Vagina (tissue), 2 donors: ENCODE data around the gene FBLN7. TPM values are rescaled to one million over a fixed set of nuclear protein-coding genes. Genes with fewer than 3 reads are reported as not detected.

Experiments
- DNase-seq, 2 donors: peaks; one replicate each; pipeline ENCODE4 v3.0.0-alpha.2; 2017; ENCODE audit errors: extremely low spot score in 2 of 2
- H3K27ac ChIP-seq: fragments of 200-600 bp; sonication (generic); one replicate; pipeline ENCODE4 v1.5.1; 2019
- H3K27me3 ChIP-seq: fragments of 200-600 bp; sonication (generic); one replicate; pipeline ENCODE4 v1.5.1; 2019
- H3K36me3 ChIP-seq, 2 donors: fragments of 200-600 bp; sonication (generic); one replicate each; pipeline ENCODE4 v1.5.1; 2017 to 2019
- H3K4me1 ChIP-seq: fragments of 200-600 bp; sonication (generic); one replicate; pipeline ENCODE4 v1.5.1; 2019
- H3K4me3 ChIP-seq, 2 donors: fragments of 200-600 bp; sonication (generic); 1 replicate in 1 of 2; 2 replicates in 1 of 2; pipeline ENCODE4 v1.5.1; 2016 to 2019
- H3K9me3 ChIP-seq: fragments of 200-600 bp; sonication (generic); one replicate; pipeline ENCODE4 v1.5.1; 2019
- POLR2A ChIP-seq, 2 donors: fragments of 450-650 bp; IDR thresholded peaks; one replicate each; pipeline ENCODE4 v1.6.1; 2017; ENCODE audit warnings: antibody characterized with exemption in 2 of 2, mild to moderate bottlenecking in 2 of 2, moderate library complexity in 2 of 2
- POLR2AphosphoS5 ChIP-seq, 2 donors: sonication (generic); formaldehyde crosslinking; IDR thresholded peaks; one replicate each; pipeline ENCODE4 v1.9.0; 2017; ENCODE audit warnings: antibody characterized with exemption in 2 of 2, mild to moderate bottlenecking in 2 of 2, low read depth in 1 of 2; ENCODE audit not compliant: insufficient read depth in 1 of 2
- intact Hi-C: fragments of 100-400 bp; cut with DNase I; formaldehyde crosslinking; loops from one replicate; pipeline ENCODE4 v1.15.1; 2023
- total RNA-seq: library from RNA; depleted of rRNA; stranded (reverse); fragments of >200 nt; gene quantifications from one replicate; pipeline ENCODE4 v1.2.3, GENCODE V29; 2016
- TF ChIP-seq, protein P1 (sequence below), 3 experiments: fragments of 450-650 bp in 2 of 3; fragments of 200-600 bp in 1 of 3; sonication (generic) in 1 of 3; IDR thresholded peaks; one replicate each; pipeline ENCODE4 v1.5.1; 2017 to 2019; ENCODE audit warnings: antibody characterized with exemption in 3 of 3, mild to moderate bottlenecking in 2 of 3, moderate library complexity in 2 of 3

FBLN7 gene
- total RNA-seq, 1 donor from 2014 or later: 11.5 TPM

- intact Hi-C loops: no loop called here
- Histone ChIP-seq H3K27ac (peak overlapping the region; percentile 48), H3K9me3 (no peaks in the 10 kb centered on the region), H3K36me3 (no peaks in the 10 kb centered on the region), H3K27me3 (no peaks in the 10 kb centered on the region), H3K4me3 (no peak overlapping the region), H3K4me1 (no peaks in the 10 kb centered on the region)
- no peak for DNase-seq
- TF ChIP-seq POLR2AphosphoS5 (IDR thresholded peaks at IDR 0.05; ENCODE audit: insufficient read depth in 1 of 2, low read depth in 1 of 2) (no peak), POLR2A (IDR thresholded peaks at IDR 0.05) (no peak)
- TF ChIP-seq, protein P1, sequence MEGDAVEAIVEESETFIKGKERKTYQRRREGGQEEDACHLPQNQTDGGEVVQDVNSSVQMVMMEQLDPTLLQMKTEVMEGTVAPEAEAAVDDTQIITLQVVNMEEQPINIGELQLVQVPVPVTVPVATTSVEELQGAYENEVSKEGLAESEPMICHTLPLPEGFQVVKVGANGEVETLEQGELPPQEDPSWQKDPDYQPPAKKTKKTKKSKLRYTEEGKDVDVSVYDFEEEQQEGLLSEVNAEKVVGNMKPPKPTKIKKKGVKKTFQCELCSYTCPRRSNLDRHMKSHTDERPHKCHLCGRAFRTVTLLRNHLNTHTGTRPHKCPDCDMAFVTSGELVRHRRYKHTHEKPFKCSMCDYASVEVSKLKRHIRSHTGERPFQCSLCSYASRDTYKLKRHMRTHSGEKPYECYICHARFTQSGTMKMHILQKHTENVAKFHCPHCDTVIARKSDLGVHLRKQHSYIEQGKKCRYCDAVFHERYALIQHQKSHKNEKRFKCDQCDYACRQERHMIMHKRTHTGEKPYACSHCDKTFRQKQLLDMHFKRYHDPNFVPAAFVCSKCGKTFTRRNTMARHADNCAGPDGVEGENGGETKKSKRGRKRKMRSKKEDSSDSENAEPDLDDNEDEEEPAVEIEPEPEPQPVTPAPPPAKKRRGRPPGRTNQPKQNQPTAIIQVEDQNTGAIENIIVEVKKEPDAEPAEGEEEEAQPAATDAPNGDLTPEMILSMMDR (IDR thresholded peaks at IDR 0.05): no peak
These were observed 2.9 kb downstream of the FBLN7 start for GRCh38 chr2:112140899-112141625.

DNA sequence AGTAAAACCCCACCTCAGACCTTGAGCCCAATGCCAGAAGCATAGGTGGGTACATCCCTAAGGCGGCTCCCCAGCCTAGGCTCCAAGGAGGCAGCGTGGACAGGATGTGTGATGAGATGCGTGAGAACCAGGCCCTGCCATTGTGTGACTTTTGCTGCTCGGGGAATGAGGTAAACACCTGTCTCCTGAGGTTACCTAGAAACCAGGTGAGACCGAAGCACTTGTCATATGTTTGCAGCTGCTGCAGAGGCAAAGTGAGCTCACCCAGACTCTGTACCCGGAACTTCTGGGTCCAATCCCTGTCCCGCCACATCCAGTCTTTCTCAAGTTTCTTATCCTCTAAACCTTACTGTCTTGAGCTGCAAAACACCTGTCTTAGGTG lies 3.4 kb downstream of the FBLN7 start:
- TF ChIP-seq POLR2AphosphoS5 (IDR thresholded peaks at IDR 0.05; ENCODE audit: insufficient read depth in 1 of 2, low read depth in 1 of 2): no peak
- TF ChIP-seq POLR2A (IDR thresholded peaks at IDR 0.05): no peak
- TF ChIP-seq, protein P1 (IDR thresholded peaks at IDR 0.05): no peak
- intact Hi-C loops: no loop called here

DNA sequence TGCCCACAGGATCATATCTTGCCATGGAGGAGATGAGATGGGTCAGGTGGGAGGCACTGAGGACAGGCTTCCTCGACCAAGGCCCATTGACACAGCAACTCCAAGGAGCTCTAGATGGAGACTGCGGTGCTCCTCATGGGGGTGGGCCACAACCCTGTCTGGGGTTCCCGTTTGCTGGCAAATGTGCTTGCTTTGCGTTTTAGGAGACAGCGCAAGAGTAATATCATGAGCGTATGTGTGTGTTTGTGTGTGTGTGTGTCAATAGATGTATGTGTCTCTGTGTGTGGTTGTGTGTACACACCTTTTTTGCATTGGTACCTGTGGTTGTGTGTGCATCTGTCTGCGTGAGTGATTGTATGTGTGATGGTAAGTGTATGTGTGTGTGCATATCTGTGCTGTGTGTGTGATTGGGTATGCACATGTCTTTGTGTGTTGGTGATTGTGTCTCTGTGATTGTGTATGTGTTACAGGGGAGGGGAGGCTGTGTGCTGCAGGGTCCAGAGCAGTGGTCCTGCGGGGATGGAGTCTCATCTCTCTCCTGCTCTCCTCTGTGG lies 4.4 kb downstream of the FBLN7 start:
- no peak overlapping the region for H3K4me3 ChIP-seq
- intact Hi-C loops: no loop called here
- no peaks in the 10 kb centered on the region for H3K36me3 ChIP-seq
- no peak overlapping the region for H3K27ac ChIP-seq
- H3K27me3 ChIP-seq: no peaks in the 10 kb centered on the region
- no peak for DNase-seq
- TF ChIP-seq POLR2A (IDR thresholded peaks at IDR 0.05): no peak
- H3K4me1 ChIP-seq: no peaks in the 10 kb centered on the region
- H3K9me3 ChIP-seq: no peaks in the 10 kb centered on the region

More for the DNA sequence above, 3.4 kb downstream of the FBLN7 start:
- no peaks in the 10 kb centered on the region for H3K9me3 ChIP-seq
- no peak overlapping the region for H3K4me3 ChIP-seq
- no peaks in the 10 kb centered on the region for H3K36me3 ChIP-seq
- no peaks in the 10 kb centered on the region for H3K4me1 ChIP-seq
- no peak for DNase-seq
- H3K27me3 ChIP-seq: no peaks in the 10 kb centered on the region
- H3K27ac ChIP-seq: no peak overlapping the region

DNA sequence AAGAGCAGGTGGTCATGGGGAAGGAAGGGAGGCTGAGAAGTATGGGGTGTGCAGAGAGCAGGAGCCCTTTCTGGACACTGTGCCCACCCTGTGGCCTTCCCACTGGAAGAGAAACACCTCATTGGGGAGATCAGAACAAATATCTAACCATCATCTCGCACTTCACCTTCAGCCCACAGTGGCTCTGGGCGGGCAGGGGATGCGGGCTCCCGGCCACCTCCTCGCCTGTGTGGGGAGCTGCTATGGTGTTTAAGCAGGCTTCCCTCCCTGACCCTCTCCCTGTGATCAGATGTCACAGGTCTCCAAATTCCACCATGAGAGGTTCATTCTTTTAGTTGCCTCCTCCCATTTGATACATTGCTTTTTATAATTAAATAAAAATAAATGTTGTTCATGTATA lies 5.0 kb downstream of the FBLN7 start:
- Histone ChIP-seq H3K4me3 (no peak overlapping the region), H3K9me3 (no peaks in the 10 kb centered on the region), H3K27ac (no peak overlapping the region), H3K36me3 (no peaks in the 10 kb centered on the region), H3K27me3 (no peaks in the 10 kb centered on the region), H3K4me1 (no peaks in the 10 kb centered on the region)
- TF ChIP-seq POLR2AphosphoS5 (IDR thresholded peaks at IDR 0.05; ENCODE audit: insufficient read depth in 1 of 2, low read depth in 1 of 2): no peak
- TF ChIP-seq, protein P1 (IDR thresholded peaks at IDR 0.05): no peak
- TF ChIP-seq POLR2A (IDR thresholded peaks at IDR 0.05): no peak
- intact Hi-C loops: no loop called here
- no peak for DNase-seq

- TF ChIP-seq POLR2AphosphoS5 (IDR thresholded peaks at IDR 0.05; ENCODE audit: insufficient read depth in 1 of 2, low read depth in 1 of 2): no peak
- TF ChIP-seq POLR2A (IDR thresholded peaks at IDR 0.05): no peak
- TF ChIP-seq, protein P1 (IDR thresholded peaks at IDR 0.05): no peak
- intact Hi-C loops: no loop called here
- Histone ChIP-seq H3K27me3 (no peaks in the 10 kb centered on the region), H3K27ac (no peak overlapping the region), H3K4me1 (no peaks in the 10 kb centered on the region), H3K4me3 (no peak overlapping the region), H3K36me3 (no peaks in the 10 kb centered on the region), H3K9me3 (no peaks in the 10 kb centered on the region)
- no peak for DNase-seq
These were observed 6.8 kb downstream of the FBLN7 start for GRCh38 chr2:112144966-112145365.
